RPMI8226 (cell line): Measurements from ENCODE around the gene ZSCAN5A.
"Not testable (repeated sequence)": the region's sequence is repeated elsewhere in the genome, so short reads cannot be mapped to it uniquely, and the experiment has no call there.

ENCODE experiments used
- DNase-seq: peaks from one replicate; pipeline ENCODE4 v3.0.0-alpha.2; 2015

ZSCAN5A gene

DNA sequence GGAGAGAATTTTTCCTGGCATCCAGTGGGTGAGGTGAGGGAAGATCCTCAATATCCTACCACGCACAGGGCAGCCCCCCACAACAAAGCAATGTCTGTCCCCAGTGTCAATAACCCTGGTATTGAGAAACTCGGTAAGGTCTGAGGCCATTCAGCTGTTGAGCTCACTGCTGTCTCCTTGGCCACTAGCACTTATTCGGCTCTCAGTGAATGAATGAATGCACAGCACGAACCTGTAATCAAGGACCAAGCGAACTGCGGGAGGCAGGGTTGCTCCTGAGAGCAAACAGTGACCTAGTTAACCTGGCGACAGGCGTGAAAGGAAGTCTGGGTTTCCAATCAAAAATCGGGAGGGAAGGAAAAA is 640 bp downstream of the ZSCAN5A start:
- no peak for DNase-seq

DNA sequence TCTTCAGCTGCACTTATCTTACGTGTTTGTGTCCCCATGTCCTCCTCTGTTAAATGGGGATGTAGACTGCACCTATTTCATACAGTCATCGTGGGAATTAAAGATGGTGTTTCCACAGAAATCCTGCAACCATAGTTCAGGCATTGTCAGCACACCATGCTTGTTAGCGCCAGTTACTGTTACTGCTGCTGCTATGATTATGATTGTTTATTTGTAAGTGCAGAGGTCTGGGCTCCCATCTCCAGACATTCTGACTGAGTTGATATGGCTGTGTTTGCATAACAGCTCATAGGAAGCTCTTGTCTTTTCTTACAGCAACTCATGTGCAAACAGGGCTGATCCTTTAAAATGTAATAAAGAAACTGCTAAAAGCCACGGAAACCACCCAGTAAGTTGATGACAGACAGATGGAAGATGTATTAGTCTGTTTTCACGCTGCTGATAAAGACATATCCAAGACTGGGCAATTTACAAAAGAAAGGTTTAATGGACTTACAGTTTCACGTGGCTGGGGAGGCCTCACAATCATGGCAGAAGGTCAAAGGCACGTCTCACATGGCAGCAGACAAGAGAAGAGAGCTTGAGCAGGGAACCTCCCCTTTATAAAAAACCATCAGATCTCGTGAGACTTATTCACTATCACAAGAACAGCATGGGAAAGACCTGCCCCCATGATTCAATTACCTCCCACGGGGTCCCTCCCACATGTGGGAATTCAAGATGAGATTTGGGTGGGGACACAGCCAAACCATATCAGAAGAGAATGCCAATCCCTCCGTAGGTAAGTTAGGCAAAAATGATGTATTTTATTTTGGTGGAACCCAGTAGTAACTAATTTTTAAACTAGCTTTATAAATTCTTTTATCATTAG is 1.6 kb downstream of the ZSCAN5A start:
- DNase-seq = no peak

DNA sequence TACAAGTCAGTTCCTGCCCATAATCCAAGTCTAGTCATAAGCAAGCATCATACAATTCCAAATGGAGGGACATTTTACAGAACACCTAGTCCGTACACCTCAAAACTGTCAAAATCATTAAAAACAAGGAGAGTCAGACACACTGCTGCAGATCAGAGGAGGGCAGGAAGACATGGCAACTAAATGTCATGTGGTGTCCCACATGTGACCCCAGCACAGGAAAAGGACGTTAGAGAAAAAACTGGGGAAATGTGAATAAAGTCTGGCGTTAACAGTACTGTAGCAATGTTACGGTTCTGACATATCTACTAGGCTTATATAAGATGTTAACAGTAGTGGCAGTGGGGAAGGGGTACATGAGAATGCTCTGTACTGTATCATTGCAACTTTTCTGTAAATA is 2.3 kb downstream of the ZSCAN5A start:
- no peak for DNase-seq

DNA sequence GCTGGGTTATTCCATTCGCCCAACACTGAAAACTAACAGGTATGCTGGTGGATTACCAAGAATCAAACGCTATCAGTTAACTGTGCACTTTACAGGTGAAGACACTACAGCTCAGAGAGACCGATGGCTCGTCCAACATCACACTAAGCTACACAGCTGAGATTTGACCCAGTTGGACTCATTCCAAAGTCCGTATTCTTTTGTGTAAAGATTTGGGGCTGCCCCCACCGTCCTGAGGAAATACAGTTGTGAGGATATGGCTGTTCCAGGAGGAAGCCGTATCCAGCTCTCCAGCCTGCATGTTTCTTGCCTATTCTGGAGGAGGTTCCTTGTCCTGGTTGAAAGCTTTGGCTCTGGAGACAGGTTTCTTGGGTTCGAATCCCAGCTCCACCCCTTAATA is 4.2 kb downstream of the ZSCAN5A start:
- no peak for DNase-seq

DNA sequence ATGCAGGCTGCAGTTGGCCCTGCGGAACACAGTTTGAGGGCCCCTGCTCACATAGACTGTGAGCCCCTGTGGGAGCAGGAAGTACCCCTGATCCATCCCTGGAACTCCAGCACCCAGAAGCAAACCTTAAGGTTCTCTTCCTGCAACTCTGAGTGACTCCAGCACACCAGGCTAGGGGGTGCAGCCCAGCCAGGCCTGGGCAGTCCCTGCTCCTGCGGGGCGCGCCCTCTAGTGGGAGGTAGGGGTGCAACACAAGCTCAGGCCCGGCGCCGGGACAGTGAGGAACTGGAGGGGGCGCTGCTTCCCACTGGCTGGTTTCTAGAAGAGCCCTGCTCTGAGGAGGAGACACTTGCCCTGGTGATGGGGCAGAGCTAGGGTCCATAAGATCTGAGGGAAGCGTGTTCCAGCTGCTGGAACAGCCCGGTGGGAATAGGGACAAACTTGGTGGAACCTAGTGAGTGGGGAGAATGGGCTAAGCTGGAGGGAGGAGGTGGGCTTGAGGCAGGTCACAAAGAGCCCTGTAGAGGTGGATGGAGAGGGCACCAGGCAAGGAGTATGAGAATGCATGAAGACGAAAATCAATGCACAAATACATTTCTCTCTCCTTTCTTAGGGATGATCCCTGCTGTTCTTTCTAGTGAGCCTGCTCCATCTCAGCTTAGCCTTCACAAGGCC is 5.0 kb downstream of the ZSCAN5A start:
- DNase-seq = peak; percentile 69

DNA sequence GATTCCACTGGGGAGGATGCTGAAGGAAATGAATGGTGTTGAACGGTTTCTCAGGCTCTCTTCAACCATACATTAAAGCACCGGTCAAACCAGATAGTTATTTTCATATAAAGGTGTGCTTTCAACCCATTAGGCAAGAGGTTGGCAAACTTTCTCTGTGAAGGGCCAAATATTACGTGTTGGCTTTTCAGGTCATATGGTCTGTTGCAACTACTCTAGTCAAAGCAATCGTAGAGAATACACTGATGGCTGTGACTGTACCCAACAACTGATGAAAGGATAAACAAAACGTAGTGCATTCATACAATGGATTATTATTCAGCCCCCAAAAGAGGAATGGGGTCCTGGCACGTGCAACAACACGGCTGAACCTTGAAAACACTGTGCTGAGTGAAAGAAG is 5.8 kb downstream of the ZSCAN5A start:
- DNase-seq = no peak

DNA sequence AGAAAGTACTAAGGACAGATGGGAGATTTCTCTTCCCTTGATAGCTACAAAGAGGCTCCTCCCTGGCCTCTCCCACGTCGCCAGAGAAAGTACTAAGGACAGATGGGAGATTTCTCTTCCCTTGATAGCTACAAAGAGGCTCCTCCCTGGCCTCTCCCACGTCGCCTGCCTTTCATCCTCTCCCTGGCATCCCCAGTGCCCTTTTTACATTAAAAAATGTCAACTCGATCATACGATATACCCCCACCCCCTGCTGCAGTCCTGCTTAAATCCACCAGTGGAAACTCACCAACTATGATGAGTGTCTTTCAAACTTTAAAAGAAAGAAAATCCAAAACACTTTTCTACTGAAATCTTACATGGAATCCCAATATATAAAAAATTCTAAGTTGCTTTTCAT is 7.6 kb downstream of the ZSCAN5A start:
- DNase-seq = not testable (repeated sequence)

DNA sequence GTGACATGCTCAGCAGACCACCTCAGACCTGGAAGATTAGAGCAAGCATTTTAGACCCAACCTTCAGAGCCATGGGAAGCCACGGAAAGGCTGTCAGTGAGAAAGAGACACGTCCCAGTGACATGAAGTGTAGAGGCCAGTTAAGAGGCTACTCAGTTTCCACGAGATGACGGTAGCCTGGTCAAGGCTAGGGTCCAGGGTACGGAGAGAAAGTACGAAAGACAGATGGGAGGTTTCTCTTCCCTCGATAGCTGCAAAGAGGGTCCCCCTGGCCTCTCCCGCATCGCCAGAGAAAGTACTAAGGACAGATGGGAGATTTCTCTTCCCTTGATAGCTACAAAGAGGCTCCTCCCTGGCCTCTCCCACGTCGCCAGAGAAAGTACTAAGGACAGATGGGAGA is 8.6 kb downstream of the ZSCAN5A start:
- no peak for DNase-seq

DNA sequence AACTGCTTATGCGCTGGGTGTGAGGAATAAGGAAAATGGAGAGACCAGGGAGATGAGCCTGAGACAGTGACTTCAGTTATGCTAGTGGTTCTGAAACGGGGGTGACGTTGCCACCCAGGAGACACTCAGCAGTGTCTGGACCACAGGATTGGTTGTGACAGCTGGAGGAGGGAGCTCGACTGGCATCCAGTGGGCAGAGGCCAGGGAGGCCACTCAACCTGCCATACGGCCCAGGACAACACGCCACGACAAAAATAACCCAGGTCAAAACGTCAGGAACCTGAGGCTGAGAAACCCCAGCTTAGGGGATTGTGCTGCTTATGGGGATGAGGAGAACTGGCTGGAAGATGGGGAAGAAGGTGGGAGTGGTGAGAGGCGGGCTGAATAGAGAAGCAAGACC is 10.4 kb downstream of the ZSCAN5A start:
- no peak for DNase-seq

DNA sequence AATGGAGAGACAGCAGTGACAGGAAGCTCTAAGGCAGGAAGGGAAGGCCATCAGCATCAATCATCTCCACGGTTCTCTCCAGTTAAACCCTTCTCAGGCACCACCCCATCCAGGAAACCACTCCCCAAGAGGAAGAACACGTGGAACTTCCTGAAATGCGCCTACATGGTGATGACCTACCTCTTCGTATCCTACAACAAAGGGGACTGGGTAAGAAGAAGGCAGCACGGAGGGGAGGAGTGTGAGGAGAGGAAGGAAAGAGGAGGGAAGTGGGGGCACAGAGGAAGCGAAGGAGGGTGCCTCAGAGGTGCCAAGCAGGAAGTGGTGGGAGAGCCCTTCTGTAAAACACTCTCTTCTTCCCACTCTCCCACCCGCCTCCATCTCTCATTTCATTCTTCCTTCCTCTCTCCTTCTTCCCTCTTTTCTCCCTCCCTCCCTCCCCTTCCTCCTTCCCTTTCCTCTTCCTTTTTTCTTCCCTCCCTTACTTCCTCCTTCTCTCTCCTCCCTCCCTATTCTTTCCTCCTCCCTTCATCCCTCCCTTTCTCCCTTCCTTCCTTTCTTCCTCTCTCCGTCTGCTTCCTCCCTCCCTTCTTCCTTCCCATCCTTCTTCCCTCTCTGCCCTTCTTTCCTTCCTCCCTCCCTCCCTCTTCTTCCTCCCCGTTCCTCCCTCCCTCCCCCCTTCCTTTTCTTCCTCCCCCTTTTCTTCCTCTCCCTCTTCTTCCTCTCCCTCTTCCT is 12.6 kb downstream of the ZSCAN5A start:
- no peak for DNase-seq

DNA sequence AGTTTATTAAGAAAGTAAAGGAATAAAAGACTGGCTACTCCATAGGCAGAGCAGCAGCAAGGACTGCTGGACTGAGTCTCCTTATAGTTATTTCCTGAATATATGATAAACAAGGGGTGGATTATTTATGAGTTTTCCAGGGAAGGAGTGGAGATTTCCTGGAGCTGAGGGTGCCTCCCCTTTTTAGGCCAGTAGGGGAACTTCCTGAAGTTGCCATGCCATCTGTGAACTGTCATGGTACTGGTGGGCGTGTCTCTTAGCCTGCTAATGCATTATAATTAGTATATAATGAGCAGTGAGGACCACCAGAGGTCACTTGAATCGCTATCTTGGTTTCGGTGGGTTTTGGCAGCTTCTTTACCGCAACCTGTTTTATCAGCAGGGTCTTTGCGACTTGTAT is 13.5 kb downstream of the ZSCAN5A start:
- DNase-seq = no peak

DNA sequence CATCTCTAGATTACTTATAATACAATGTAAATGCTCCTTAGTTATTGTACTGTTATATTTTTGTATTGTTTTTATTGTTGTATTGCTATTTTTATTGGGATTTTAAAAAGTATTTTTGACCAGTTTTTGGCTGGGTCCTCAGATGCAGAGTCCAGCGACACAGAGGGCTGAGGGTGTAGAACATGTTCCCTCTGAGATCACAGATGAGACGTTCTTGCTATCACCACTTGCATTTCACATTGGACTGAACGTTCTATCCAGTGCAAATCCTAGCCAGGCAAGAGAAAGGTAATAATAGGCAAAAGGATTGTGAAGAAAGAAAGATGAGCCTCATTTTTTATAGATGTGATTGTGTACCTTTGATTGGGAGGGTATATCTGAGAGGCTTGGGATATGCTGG is 15.0 kb downstream of the ZSCAN5A start:
- DNase-seq = no peak

DNA sequence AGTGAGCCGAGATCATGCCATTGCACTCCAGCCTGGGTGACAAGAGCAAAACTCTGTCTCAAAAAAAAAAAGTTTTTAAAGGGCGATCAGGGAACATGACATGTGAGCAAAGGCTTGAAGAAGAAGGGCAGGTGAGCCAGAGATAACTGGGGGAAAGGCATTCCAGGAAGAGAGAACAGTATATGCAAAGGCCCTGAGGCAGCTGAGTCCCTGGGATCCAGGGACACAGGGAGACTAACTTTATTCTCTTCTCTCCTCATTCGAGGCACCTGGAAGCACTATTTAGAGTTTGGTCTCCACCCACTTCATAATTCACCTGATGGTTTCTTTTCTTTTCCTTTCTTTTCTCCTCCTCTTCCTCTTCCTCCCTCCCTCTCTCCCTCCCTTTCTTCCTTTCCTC is 17.6 kb downstream of the ZSCAN5A start:
- DNase-seq = no peak

DNA sequence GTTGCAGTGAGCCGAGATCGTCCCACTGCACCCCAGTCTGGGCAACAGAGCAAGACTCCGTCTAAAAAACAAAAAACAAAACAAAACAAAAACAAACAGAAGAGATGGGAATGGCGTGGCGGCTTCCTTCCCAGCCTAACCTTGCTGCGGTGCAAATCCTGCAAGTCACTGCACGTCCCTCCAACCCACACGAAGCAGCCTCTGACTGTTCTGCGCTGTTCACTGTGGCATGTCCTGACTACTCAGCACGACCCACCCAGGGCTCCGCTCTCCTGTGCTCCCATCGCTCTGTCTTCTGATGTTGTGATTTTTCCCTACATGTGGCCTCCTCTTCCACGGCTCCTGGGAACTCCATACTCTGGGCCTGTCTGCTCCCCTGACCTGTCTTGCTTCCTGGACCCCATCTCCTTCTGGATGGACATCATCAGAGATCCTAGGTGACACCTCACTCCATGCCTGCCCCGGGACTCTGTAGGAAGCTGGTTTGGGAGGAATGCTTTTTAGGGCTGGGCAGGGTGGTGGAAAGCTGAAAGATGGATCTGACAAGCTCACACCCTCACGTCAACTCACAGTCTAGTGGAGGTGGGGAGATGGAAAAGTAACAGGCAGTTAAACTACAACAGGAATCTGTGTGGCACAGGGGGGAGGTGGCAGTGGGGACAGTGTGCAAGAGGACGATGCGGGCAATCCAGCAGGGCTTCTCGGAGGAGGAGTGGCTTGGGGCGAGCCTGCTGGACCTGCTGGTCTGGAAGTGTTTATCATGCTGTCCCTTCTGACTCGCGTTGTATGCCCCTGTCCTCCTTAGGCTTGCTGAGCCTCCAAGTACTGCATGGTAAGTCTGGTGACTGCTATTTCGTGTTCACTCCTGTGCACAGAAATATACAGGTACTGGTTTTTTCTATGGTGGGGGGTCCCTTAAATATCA is 18.8 kb downstream of the ZSCAN5A start:
- no peak for DNase-seq

DNA sequence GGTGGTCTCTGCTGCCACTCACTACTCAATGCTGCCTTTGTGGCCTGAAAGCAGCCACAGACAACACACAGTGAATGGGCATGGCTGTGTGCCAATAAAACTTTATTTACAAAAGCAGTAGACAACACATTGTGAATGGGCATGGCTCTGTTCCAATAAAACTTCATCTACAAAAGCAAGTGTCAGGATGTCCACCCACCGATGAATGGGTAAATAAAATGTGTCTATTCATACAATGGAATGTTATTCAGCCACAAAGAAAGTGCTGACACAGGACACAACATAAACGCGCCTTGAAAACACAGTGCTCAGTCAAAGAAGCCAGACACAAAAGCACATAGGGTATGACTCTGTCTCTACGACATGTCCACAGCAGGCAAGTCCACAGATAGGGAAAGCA is 20.1 kb downstream of the ZSCAN5A start:
- DNase-seq = no peak

DNA sequence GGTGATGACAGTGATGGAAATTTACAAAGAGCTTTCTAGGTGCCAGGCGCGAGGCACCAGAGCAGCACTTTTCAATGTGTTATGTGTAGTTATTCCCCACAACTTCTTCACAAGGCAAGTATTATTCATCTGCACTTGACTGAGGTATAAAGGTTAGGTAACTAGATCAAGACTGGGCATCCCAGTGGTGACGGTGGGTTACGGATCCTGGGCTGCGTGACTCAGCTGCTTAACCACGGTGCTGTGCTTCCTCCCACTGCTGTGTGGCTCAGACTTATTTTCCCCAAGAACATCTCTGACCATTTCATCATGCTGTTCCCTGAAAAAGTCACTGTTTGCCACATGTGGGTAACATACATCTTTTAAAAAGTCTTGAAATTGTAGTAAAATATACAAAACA is 22.8 kb downstream of the ZSCAN5A start:
- DNase-seq = no peak

DNA sequence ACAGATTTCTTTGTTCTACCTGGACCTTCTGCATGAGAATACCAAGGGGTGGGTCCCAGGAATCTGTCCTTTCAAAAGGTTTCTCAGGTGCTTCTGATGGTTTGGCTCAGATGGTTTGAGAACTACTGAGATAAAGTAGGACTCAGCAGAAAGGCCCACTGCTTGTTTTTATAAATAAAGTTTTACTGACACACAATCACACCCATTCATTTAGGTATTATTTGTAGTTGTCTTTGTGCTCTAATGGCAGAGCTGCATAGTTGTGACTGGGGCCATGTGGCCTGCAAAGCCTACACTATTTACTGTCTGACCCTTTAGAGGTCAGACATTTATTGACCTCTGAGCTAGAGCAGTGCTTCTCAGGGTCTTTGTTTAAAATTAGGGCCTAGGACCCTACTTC is 24.5 kb downstream of the ZSCAN5A start:
- no peak for DNase-seq

DNA sequence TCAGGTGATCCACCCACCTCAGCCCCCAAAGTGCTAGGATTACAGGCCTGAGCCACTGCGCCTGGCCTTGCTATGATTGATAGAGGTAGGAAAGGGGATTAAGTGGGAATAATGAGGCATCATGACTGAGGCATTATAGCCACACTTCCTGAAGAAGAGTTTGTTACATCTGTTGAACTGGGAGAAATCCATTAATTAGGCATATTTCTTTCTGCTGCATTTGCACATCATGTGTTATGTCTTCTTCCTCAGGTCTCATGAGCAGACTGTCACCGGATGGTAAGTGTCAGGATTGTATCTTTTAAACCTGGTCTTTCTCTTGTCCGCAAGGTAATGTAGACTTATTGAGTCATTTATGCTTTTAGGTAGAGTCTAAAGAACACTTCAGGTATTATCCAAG is 29.9 kb downstream of the ZSCAN5A start:
- no peak for DNase-seq

DNA sequence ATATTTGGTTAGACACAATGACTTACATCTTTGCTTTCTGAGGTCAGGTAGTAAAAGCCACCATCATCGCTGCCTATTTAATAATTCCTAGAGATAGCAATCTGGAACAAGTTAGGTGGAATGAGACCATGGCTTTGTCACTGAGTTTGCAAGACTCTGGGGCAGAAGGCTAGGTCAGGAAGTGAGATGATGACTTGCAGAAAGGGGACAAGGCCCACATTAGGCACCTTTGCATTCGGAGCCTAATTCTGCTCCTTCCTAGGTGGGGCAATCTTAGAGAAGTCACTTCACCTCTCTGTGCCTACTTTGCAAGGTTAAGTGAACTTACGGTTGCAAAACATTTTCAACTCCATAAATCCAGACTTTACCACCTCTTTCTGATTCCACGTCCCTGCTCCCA is 31.8 kb downstream of the ZSCAN5A start:
- no peak for DNase-seq

DNA sequence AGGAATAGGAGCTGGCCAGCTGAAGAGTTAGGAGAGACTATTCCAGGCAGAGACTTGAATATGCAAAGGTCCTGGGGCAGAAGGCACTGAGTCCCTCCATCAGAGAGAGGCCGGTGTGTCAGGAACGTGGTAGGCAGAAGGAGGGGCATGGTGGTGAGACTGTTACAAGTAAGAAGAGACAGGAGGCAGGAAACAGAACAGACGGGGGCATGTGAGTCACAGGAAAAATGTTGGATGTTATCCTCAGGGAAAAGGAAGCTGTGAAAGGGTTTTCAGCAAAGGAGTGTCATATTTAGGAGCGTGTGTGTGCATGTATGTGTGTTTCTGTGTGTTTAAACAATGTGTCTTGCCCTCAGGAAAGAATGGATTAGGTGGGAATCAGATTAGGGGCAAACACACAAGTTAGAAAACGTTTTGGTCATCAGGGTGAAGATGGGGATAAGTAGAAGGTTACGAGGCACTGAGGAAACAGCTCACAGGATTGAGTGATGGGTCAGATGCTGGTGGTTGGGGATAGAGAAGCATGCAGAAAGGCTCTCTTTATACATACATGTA is 41.0 kb downstream of the ZSCAN5A start:
- DNase-seq = no peak

DNA sequence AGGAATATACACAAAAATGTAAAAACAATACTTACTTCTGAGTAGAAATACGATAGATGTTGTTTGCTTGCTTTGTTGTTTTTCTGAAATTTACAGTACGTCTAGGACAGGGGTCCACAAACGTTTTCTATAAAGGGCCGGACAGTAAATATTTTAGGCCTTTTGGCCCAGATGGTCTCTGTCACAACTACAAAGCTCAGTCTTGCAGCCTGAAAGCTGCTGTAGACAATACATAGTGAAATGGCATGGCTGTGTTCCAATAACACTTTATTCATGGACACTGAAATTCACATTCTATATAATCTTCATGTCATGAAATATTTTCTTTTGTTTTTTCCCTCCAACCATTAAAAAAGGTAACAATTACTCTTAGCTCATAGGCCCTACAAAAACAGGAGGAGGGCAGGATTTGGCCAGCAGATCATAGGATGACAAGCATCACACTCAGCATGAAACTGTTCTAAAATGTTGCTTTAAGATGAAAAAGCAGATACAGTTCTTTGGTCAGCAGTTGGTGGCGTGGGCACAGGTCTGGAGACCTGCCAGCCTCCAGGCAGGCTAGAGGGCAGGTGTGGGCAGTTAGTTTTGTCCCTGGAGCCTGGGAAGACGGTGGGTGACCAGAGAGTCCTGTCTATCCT is 42.4 kb downstream of the ZSCAN5A start, which contains the start of gene EDDM13:
EDDM13 (plus strand) TSS at position 588 of the 638 bp plus-strand sequence. CDS start 87 bp downstream, outside the sequence.
- no peak for DNase-seq

DNA sequence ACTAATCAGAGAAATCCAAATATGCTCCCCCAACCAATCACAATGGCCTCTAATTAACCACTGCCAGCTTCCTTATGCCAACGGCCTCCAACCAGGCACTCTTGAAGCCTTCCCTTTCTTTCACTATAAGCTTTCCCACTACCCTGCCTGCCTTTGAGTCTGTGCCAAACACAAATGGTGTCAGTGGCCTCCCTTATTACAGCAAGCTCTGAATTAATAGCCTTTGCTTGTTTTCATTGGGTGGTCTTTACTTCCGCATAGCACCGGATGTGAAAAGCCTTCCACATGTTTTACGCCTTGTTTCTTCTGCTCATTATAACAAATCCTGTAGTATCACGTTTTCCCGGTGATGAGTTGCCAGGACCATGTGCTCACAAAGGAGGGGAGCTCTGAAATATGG is 43.5 kb downstream of the ZSCAN5A start:
- DNase-seq = no peak
